ENCODE results near the gene DTX3L. TPM values are rescaled to one million over a fixed set of nuclear protein-coding genes. Genes with fewer than 3 reads are reported as not detected.

The DTX3L gene
- total and polyA plus RNA-seq, 9 of the 15 experiments (the other 6 are each of a cell fraction or from before 2014, with no cell fraction given): 2.3 to 6.5 (median 3.0) TPM

GRCh38 chr3:122535964-122536631 lies 28.0 kb upstream of the DTX3L start:
- H3K4me1 ChIP-seq (replicated peaks in 1 of 2; ENCODE audit: control insufficient read depth in 2 of 2, insufficient read depth in 2 of 2, low read length in 2 of 2): no peaks in the 10 kb centered on the region
- ChIA-PET CTCF (ENCODE audit: low intra/inter-chr PET ratio) (no interaction called here), POLR2A (no interaction called here)
- DNase-seq (ENCODE audit: extremely low read depth in 1 of 4, low spot score in 3 of 4) (no peak), ATAC-seq (no peak), FAIRE-seq (no peak)
- no TSS peak for BruUV-seq (replicated peaks)
- H3K79me2 ChIP-seq (ENCODE audit: control insufficient read depth, insufficient read depth, low read length): no peaks in the 10 kb centered on the region
- no peak overlapping the region for H3K4me2 ChIP-seq (ENCODE audit: insufficient read depth, low read length)
- intact Hi-C loops (cut with micrococcal nuclease) (no loop called here), in situ Hi-C loops (cut with MboI) (no loop called here)
- H3K9me3 ChIP-seq (replicated peaks; ENCODE audit: control insufficient read depth, insufficient read depth, low read depth, low read length): no peaks in the 10 kb centered on the region
- H3K9me1 ChIP-seq (ENCODE audit: control insufficient read depth, insufficient read depth, low read length): no peaks in the 10 kb centered on the region
- no peaks in the 10 kb centered on the region for H4K20me1 ChIP-seq (replicated peaks; ENCODE audit: control insufficient read depth, insufficient read depth, low read length)
- no peaks in the 10 kb centered on the region for H3K27me3 ChIP-seq (ENCODE audit: control insufficient read depth in 2 of 2, insufficient read depth in 2 of 2, low read length in 2 of 2)
- H3K36me3 ChIP-seq (ENCODE audit: control insufficient read depth, insufficient read depth, low read length): 0 out of 3 replicates have a peak, but pooled peaks cover 2% of the 10 kb centered on the region
- no peak overlapping the region for H3K4me3 ChIP-seq
- H3K9ac ChIP-seq (ENCODE audit: insufficient read depth in 1 of 2, low read depth in 2 of 2, low read length in 2 of 2): no peak overlapping the region
- no peak overlapping the region for H2AFZ ChIP-seq (ENCODE audit: low read depth, low read length)
- 40% methylated on average over 5 of the region's 6 CpGs for WGBS (ENCODE audit: insufficient coverage, low coverage, missing lambda C conversion rate)
- no peak overlapping the region for H3K27ac ChIP-seq (ENCODE audit: extremely low read depth, low read depth, low read length)
- TF ChIP-seq KDM2B (CRISPR knock-in tag; IDR thresholded peaks at IDR 0.05): no peak
- TF ChIP-seq ZNF146 (CRISPR knock-in tag; IDR thresholded peaks at IDR 0.05; ENCODE audit: unreplicated experiment): no peak
- no peak for TF ChIP-seq ZNF695 (CRISPR knock-in tag; IDR thresholded peaks at IDR 0.05)
- no peak for TF ChIP-seq SOX6 (IDR thresholded peaks at IDR 0.05)
- TF ChIP-seq HMG20A (CRISPR knock-in tag; conservative IDR thresholded peaks at IDR 0.05): no peak
- TF ChIP-seq ZNF707 (CRISPR knock-in tag; conservative IDR thresholded peaks at IDR 0.05): no peak
- no peak for TF ChIP-seq PATZ1 (CRISPR knock-in tag; IDR thresholded peaks at IDR 0.05; ENCODE audit: borderline replicate concordance)
- TF ChIP-seq TCF7 (IDR thresholded peaks at IDR 0.05; ENCODE audit: borderline replicate concordance): no peak
- no peak for TF ChIP-seq CBFA2T2 (conservative IDR thresholded peaks at IDR 0.05)
- TF ChIP-seq FOXP4 (CRISPR knock-in tag; IDR thresholded peaks at IDR 0.05; ENCODE audit: borderline replicate concordance): no peak
- no peak for TF ChIP-seq NCOA4 (IDR thresholded peaks at IDR 0.05; ENCODE audit: partially characterized antibody)
- TF ChIP-seq ZBTB8A (IDR thresholded peaks at IDR 0.05; ENCODE audit: partially characterized antibody): no peak
- TF ChIP-seq FIP1L1 (IDR thresholded peaks at IDR 0.05; ENCODE audit: low read depth, low read length, poor library complexity, severe bottlenecking): no peak
- TF ChIP-seq RUNX1 (IDR thresholded peaks at IDR 0.05; ENCODE audit: low read depth): no peak
- no peak for TF ChIP-seq OTX1 (CRISPR knock-in tag; IDR thresholded peaks at IDR 0.05)
- no peak for TF ChIP-seq ZFP91 (CRISPR knock-in tag; IDR thresholded peaks at IDR 0.05)
- TF ChIP-seq ETV1 (tag; conservative IDR thresholded peaks at IDR 0.05; ENCODE audit: low read depth): no peak
- no peak for TF ChIP-seq MXI1 (IDR thresholded peaks at IDR 0.05; ENCODE audit: low read depth, low read length)

Data from K562 (cell line).